Breast epithelium (tissue), 3 donors: ENCODE results near the gene TMEM108.

Experiments used
- POLR2A ChIP-seq: fragments of 450-650 bp; IDR thresholded peaks from one replicate; pipeline ENCODE4 v1.6.1; 2016; ENCODE audit warnings: antibody characterized with exemption, mild to moderate bottlenecking, moderate library complexity
- TF ChIP-seq, protein P1 (sequence below), 3 donors: fragments of 450-650 bp; IDR thresholded peaks; one replicate each; pipeline ENCODE4 v1.5.1; 2016 to 2017; ENCODE audit warnings: antibody characterized with exemption in 3 of 3, mild to moderate bottlenecking in 3 of 3, moderate library complexity in 3 of 3

DNA sequence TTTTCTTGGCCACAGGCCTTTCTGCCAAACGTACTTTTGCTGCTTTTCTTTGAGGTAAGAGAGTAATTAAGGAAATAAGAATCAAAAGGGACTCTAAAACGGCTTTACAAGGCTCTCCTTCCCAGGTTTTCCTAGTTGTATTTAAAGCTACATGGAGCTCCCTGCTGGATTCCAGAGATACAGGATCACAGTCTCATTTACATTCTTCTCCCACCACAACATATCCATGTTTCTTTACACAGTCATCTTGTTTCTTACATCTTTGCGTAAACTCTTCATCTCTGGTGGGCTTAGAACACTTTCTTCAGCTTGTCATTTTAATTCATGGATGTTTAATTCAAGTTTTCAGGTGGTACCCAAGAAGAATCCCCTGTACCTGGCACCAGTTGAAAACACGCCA is 244.0 kb downstream of the TMEM108 start:
- TF ChIP-seq, protein P1, sequence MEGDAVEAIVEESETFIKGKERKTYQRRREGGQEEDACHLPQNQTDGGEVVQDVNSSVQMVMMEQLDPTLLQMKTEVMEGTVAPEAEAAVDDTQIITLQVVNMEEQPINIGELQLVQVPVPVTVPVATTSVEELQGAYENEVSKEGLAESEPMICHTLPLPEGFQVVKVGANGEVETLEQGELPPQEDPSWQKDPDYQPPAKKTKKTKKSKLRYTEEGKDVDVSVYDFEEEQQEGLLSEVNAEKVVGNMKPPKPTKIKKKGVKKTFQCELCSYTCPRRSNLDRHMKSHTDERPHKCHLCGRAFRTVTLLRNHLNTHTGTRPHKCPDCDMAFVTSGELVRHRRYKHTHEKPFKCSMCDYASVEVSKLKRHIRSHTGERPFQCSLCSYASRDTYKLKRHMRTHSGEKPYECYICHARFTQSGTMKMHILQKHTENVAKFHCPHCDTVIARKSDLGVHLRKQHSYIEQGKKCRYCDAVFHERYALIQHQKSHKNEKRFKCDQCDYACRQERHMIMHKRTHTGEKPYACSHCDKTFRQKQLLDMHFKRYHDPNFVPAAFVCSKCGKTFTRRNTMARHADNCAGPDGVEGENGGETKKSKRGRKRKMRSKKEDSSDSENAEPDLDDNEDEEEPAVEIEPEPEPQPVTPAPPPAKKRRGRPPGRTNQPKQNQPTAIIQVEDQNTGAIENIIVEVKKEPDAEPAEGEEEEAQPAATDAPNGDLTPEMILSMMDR (IDR thresholded peaks at IDR 0.05), result no peak
- TF ChIP-seq POLR2A, result no peak
